Stimulated activated CD4-positive, alpha-beta T cell treated with anti-CD3 and anti-CD28 coated beads, Interleukin-2, amount 100 ng/mL, for 24 hours (primary cell): ENCODE measurements around the gene MYO1B.

Source experiments
- DNase-seq, 2 donors: peaks; one replicate each; pipeline ENCODE4 v3.0.0-alpha.2; 2020

The MYO1B gene

GRCh38 chr2:191327484-191327883, 82.3 kb downstream of the MYO1B start:
- no peak for DNase-seq

- DNase-seq = no peak
Measured at GRCh38 chr2:191328150-191328809, 83.1 kb downstream of the MYO1B start.

- DNase-seq = no peak
Measured at GRCh38 chr2:191329841-191330240, 84.6 kb downstream of the MYO1B start.

GRCh38 chr2:191333911-191334357, 88.7 kb downstream of the MYO1B start:
- DNase-seq = no peak

- no peak for DNase-seq
Measured at GRCh38 chr2:191335875-191336464, 90.8 kb downstream of the MYO1B start.

GRCh38 chr2:191341436-191341835, 96.2 kb downstream of the MYO1B start:
- no peak for DNase-seq

- DNase-seq = no peak
Measured at GRCh38 chr2:191343796-191344338, 98.7 kb downstream of the MYO1B start.

- no peak for DNase-seq
Measured at GRCh38 chr2:191345788-191346187, 100.6 kb downstream of the MYO1B start.

GRCh38 chr2:191347154-191347553, 102.0 kb downstream of the MYO1B start:
- no peak for DNase-seq

- no peak for DNase-seq
Measured at GRCh38 chr2:191347881-191348280, 102.7 kb downstream of the MYO1B start.

GRCh38 chr2:191349990-191350389, 104.8 kb downstream of the MYO1B start:
- no peak for DNase-seq

- DNase-seq = no peak
Measured at GRCh38 chr2:191350826-191351225, 105.6 kb downstream of the MYO1B start.

- DNase-seq = no peak
Measured at GRCh38 chr2:191351298-191351697, 106.1 kb downstream of the MYO1B start.

GRCh38 chr2:191351921-191352320, 106.7 kb downstream of the MYO1B start:
- no peak for DNase-seq

- no peak for DNase-seq
Measured at GRCh38 chr2:191352536-191352935, 107.3 kb downstream of the MYO1B start.

GRCh38 chr2:191355170-191355758, 110.1 kb downstream of the MYO1B start:
- DNase-seq = no peak

GRCh38 chr2:191357678-191358077, 112.5 kb downstream of the MYO1B start:
- DNase-seq = no peak

GRCh38 chr2:191358325-191359025, 113.3 kb downstream of the MYO1B start:
- no peak for DNase-seq

GRCh38 chr2:191359133-191359532, 113.9 kb downstream of the MYO1B start:
- DNase-seq = no peak

GRCh38 chr2:191360918-191361317, 115.7 kb downstream of the MYO1B start:
- DNase-seq = no peak

- DNase-seq = no peak
Measured at GRCh38 chr2:191362841-191363240, 117.6 kb downstream of the MYO1B start.

GRCh38 chr2:191363267-191363666, 118.1 kb downstream of the MYO1B start:
- DNase-seq = no peak

- DNase-seq = no peak
Measured at GRCh38 chr2:191365089-191365488, 119.9 kb downstream of the MYO1B start.

- DNase-seq = no peak
Measured at GRCh38 chr2:191366199-191366598, 121.0 kb downstream of the MYO1B start.
